Loucy (cell line): ENCODE measurements around the gene C1orf94.

ENCODE experiments used
- CTCF ChIP-seq: fragments of 200-600 bp; sonication (generic); conservative IDR thresholded peaks from 2 replicates; pipeline ENCODE4 v1.5.1; 2014; ENCODE audit warnings: mild to moderate bottlenecking, antibody characterized with exemption, low read length
- EZH2phosphoT487 ChIP-seq: fragments of 200-600 bp; IDR thresholded peaks from 2 replicates; pipeline ENCODE4 v1.6.1; 2018; ENCODE audit warnings: antibody characterized with exemption, mild to moderate bottlenecking, moderate library complexity, borderline replicate concordance

- no peak for TF ChIP-seq CTCF
- TF ChIP-seq EZH2phosphoT487, result no peak
Observed at GRCh38 chr1:34175744-34176143, 963 bp upstream of the C1orf94 start.
